Prostate gland (tissue), 2 donors: ENCODE measurements around the gene FKBP10.

Source experiments
- CTCF ChIP-seq, 4 experiments: fragments of 200-600 bp in 2 of 4; fragments of 450-650 bp in 2 of 4; sonication (generic) in 2 of 4; IDR thresholded peaks; 1 replicate in 3 of 4; 2 replicates in 1 of 4; pipeline ENCODE4 v1.5.1; 2016 to 2019; ENCODE audit warnings: antibody characterized with exemption in 4 of 4, mild to moderate bottlenecking in 2 of 4, moderate library complexity in 2 of 4
- POLR2A ChIP-seq: fragments of 450-650 bp; IDR thresholded peaks from one replicate; pipeline ENCODE4 v1.6.1; 2016; ENCODE audit warnings: antibody characterized with exemption, mild to moderate bottlenecking
- POLR2AphosphoS5 ChIP-seq: sonication (generic); formaldehyde crosslinking; IDR thresholded peaks from one replicate; pipeline ENCODE4 v1.6.1; 2017; ENCODE audit warnings: antibody characterized with exemption

- TF ChIP-seq CTCF (IDR thresholded peaks at IDR 0.05) (no peak), POLR2AphosphoS5 (no peak), POLR2A (no peak)
Measured at GRCh38 chr17:41771389-41772206, 41.2 kb upstream of the FKBP10 start.
